ENCODE results near the gene USP22. TPM values are rescaled to one million over a fixed set of nuclear protein-coding genes. Genes with fewer than 3 reads are reported as not detected.

Gene USP22
- total and polyA plus RNA-seq, 9 donors: 75.2 to 246 (median 197) TPM

DNA sequence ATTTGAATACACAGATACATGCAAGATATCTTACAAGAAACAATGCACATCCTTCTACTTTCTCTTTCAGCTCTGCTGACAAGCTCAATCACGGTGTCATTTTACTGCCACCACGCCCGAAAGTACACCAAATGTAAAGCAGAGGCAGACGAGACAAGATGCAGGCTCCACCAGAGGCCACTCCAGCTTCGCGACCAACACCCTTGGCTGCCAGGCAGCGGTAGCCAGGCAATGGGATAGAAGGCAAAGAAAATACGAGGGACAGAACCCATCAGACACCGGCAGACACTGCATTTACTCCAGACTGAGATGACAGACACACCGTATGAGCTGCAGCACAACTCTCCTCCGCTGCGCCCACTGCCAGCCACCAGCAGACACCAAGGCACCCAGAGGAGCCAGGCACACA, 41.0 kb downstream of the USP22 start:
- Histone ChIP-seq H3K36me3 (no peaks in the 10 kb centered on the region), H3K27ac (no peak overlapping the region), H3K4me1 (ENCODE audit: insufficient read depth) (peaks cover 17% of the 10 kb centered on the region), H3K27me3 (no peaks in the 10 kb centered on the region), H3K9me3 (no peaks in the 10 kb centered on the region), H3K4me3 (no peak overlapping the region)
- WGBS, 3 donors: 68 to 79% (median 69%) methylated on average over 12 of the region's 12 CpGs
- DNase-seq: peak in 1 of 5 donors; percentile 30
- TF ChIP-seq EP300 (IDR thresholded peaks at IDR 0.05) (no peak), POLR2A (IDR thresholded peaks at IDR 0.05) (no peak)
- TF ChIP-seq, protein P1, sequence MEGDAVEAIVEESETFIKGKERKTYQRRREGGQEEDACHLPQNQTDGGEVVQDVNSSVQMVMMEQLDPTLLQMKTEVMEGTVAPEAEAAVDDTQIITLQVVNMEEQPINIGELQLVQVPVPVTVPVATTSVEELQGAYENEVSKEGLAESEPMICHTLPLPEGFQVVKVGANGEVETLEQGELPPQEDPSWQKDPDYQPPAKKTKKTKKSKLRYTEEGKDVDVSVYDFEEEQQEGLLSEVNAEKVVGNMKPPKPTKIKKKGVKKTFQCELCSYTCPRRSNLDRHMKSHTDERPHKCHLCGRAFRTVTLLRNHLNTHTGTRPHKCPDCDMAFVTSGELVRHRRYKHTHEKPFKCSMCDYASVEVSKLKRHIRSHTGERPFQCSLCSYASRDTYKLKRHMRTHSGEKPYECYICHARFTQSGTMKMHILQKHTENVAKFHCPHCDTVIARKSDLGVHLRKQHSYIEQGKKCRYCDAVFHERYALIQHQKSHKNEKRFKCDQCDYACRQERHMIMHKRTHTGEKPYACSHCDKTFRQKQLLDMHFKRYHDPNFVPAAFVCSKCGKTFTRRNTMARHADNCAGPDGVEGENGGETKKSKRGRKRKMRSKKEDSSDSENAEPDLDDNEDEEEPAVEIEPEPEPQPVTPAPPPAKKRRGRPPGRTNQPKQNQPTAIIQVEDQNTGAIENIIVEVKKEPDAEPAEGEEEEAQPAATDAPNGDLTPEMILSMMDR (IDR thresholded peaks at IDR 0.05): no peak
- intact Hi-C loops (cut with DNase I): no loop called here

DNA sequence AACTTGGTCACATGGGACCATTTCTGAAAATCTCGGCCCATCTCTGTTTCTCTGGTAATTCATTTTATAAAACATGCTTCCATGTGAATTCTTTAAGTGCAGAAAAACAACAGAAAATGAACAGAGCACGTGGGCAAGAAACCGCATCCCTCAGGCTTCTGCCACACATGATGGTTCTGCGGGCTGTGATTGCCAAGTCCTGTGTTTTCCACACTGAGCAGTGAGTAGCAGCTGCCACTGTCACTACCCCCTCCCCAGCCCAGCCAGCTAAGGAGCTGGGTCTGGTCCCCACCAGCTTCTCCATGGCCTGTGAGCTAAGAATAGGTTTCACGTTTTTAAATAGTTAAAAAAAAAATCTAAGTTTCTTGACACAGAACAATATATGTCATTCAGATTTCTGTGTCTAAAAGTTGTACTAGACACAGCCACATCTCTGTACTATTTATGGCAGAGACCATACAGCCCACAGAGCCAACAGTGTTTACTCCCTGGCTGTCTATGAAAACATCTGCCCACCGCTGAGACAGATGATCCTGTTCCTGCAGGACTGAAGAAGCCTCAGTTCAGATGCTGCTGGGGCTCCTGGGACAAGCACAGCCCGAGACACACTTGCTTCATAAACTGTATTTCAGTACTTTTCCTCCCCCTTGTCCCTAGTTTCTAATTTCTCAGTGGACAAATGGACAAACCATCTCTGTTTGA, 41.5 kb downstream of the USP22 start:
- Histone ChIP-seq H3K9me3 (no peaks in the 10 kb centered on the region), H3K27ac (no peak overlapping the region), H3K36me3 (no peaks in the 10 kb centered on the region), H3K27me3 (no peaks in the 10 kb centered on the region), H3K4me3 (no peak overlapping the region), H3K4me1 (ENCODE audit: insufficient read depth) (peaks cover 17% of the 10 kb centered on the region)
- TF ChIP-seq, protein P1 (IDR thresholded peaks at IDR 0.05): no peak
- TF ChIP-seq POLR2A (IDR thresholded peaks at IDR 0.05): no peak
- no peak for TF ChIP-seq EP300 (IDR thresholded peaks at IDR 0.05)
- peak in 1 of 5 donors; percentile 31 for DNase-seq
- 55 to 64% (median 59%) methylated on average over 7 of the region's 7 CpGs for WGBS, 3 donors
- intact Hi-C loops (cut with DNase I): no loop called here

GRCh38 chr17:20999841-21000532, 42.8 kb downstream of the USP22 start:
- intact Hi-C loops (cut with DNase I): loop anchor here in 1 of 4 donors (10.0 kb wide), 1 partner anchor 95 kb away; no protein-coding TSS in a partner anchor
- peaks cover 17% of the 10 kb centered on the region for H3K4me1 ChIP-seq (ENCODE audit: insufficient read depth)
- TF ChIP-seq, protein P1 (IDR thresholded peaks at IDR 0.05): no peak
- no peak for TF ChIP-seq EP300 (IDR thresholded peaks at IDR 0.05)
- TF ChIP-seq POLR2A (IDR thresholded peaks at IDR 0.05): no peak
- 59 to 70% (median 59%) methylated on average over 13 of the region's 13 CpGs for WGBS, 3 donors
- H3K36me3 ChIP-seq: no peaks in the 10 kb centered on the region
- no peaks in the 10 kb centered on the region for H3K9me3 ChIP-seq
- no peak overlapping the region for H3K27ac ChIP-seq
- H3K4me3 ChIP-seq: no peak overlapping the region
- no peaks in the 10 kb centered on the region for H3K27me3 ChIP-seq
- peak in 1 of 5 donors; percentile 29 for DNase-seq

- H3K4me3 ChIP-seq: no peak overlapping the region
- intact Hi-C loops (cut with DNase I): loop anchor here in 1 of 4 donors (10.0 kb wide), 1 partner anchor 94 kb away; no protein-coding TSS in a partner anchor
These were observed 43.7 kb downstream of the USP22 start for GRCh38 chr17:20999044-20999573.

More at GRCh38 chr17:20999044-20999573, 43.7 kb downstream of the USP22 start:
- H3K27ac ChIP-seq: peak overlapping the region in 1 of 2 donors; percentile 39
- TF ChIP-seq POLR2A (IDR thresholded peaks at IDR 0.05): no peak
- TF ChIP-seq, protein P1 (IDR thresholded peaks at IDR 0.05): no peak
- TF ChIP-seq EP300 (IDR thresholded peaks at IDR 0.05): no peak
- H3K27me3 ChIP-seq: no peaks in the 10 kb centered on the region
- no peaks in the 10 kb centered on the region for H3K9me3 ChIP-seq
- WGBS, 3 donors: 24 to 29% (median 26%) methylated on average over 16 of the region's 16 CpGs
- H3K4me1 ChIP-seq (ENCODE audit: insufficient read depth): peaks cover 16% of the 10 kb centered on the region
- H3K36me3 ChIP-seq: no peaks in the 10 kb centered on the region
- DNase-seq: peak; percentile 32 to 60 (median 56)
